Small intestine (tissue), 7 donors: ENCODE data around the gene TAP1. TPM values are rescaled to one million over a fixed set of nuclear protein-coding genes. Genes with fewer than 3 reads are reported as not detected.
A peak's percentile ranks its signal among the peaks of the same experiment; 100 is the strongest.

Source experiments
- DNase-seq, 2 donors: peaks; one replicate each; pipeline versions ENCODE4 v3.0.0 to v3.0.0-alpha.2; 2013
- FAIRE-seq: peaks from 2 replicates; lab custom pipeline; 2012; peaks lifted over from hg19 to GRCh38; lab: Jason Lieb, UNC
- H3K27ac ChIP-seq, 3 donors: one replicate each; pipeline ENCODE4 v1.5.1; 2013; ENCODE audit warnings: low read length in 2 of 3, mild to moderate bottlenecking in 2 of 3, control low read depth in 1 of 3, inconsistent platforms in 1 of 3, low read depth in 1 of 3, moderate library complexity in 1 of 3
- H3K27me3 ChIP-seq, 3 donors: one replicate each; pipeline ENCODE4 v1.6.1; 2013; ENCODE audit warnings: low read length in 3 of 3, inconsistent platforms in 1 of 3; ENCODE audit not compliant: control insufficient read depth in 3 of 3, insufficient read depth in 3 of 3
- H3K36me3 ChIP-seq, 3 donors: one replicate each; pipeline ENCODE4 v1.6.1; 2013; ENCODE audit warnings: low read length in 3 of 3, inconsistent platforms in 1 of 3, low read depth in 1 of 3, mild to moderate bottlenecking in 1 of 3, moderate library complexity in 1 of 3; ENCODE audit not compliant: control insufficient read depth in 3 of 3, insufficient read depth in 2 of 3
- H3K4me1 ChIP-seq, 3 donors: one replicate each; pipeline ENCODE4 v1.6.1; 2013; ENCODE audit warnings: low read length in 2 of 3, inconsistent platforms in 1 of 3, low read depth in 1 of 3, mild to moderate bottlenecking in 1 of 3, moderate library complexity in 1 of 3; ENCODE audit not compliant: control insufficient read depth in 3 of 3, insufficient read depth in 2 of 3
- H3K4me3 ChIP-seq, 3 donors: one replicate each; pipeline ENCODE4 v1.5.1; 2013; ENCODE audit warnings: low read length in 3 of 3, control low read depth in 1 of 3, inconsistent platforms in 1 of 3, low read depth in 1 of 3, mild to moderate bottlenecking in 1 of 3, moderate library complexity in 1 of 3
- H3K9me3 ChIP-seq, 2 donors: one replicate each; pipeline ENCODE4 v1.6.1; 2013; ENCODE audit warnings: low read depth in 1 of 2, low read length in 1 of 2; ENCODE audit not compliant: control insufficient read depth in 2 of 2, insufficient read depth in 1 of 2
- WGBS, 3 donors: extraction: QIAGEN DNeasy Blood & Tissue Kit; methylation state at CpG; one replicate each; pipeline ENCODE4 v1.1.7; 2013; 5-methylcytosine and 5-hydroxymethylcytosine counted together
- polyA plus RNA-seq, 4 donors: library from polyadenylated mRNA; stranded (reverse) in 3 of 4; unstranded in 1 of 4; fragments of 200-250 nt in 3 of 4; fragments of 120-200 nt in 1 of 4; gene quantifications; one replicate each; pipeline versions ENCODE4 v1.2.1 to v1.2.3, GENCODE V29; 2013
- donor health status: healthy with polysubstance abuse.
- donor health status: control.
- donor health status: control.
- donor health status: Bipolar disorder and iron deficiency.
- donor health status: healthy.

TAP1 gene
- polyA plus RNA-seq, 4 donors, result 20.2 to 157 (median 92.1) TPM

- peaks cover 0 to 14% (median 0%) of the 10 kb centered on the region in 3 donors for H3K27me3 ChIP-seq
- no peak for FAIRE-seq
- no peak overlapping the region for H3K4me3 ChIP-seq
- peaks cover 0 to 14% (median 10%) of the 10 kb centered on the region in 3 donors for H3K36me3 ChIP-seq
- no peak for DNase-seq
- 76 to 82% (median 78%) methylated on average over 14 of the region's 14 CpGs for WGBS, 3 donors
- no peaks in the 10 kb centered on the region for H3K9me3 ChIP-seq
- H3K4me1 ChIP-seq, result peaks cover 2 to 15% (median 7%) of the 10 kb centered on the region in 3 donors
- no peak overlapping the region for H3K27ac ChIP-seq
Observed at GRCh38 chr6:32857156-32857891, 3.8 kb upstream of the TAP1 start.

DNA sequence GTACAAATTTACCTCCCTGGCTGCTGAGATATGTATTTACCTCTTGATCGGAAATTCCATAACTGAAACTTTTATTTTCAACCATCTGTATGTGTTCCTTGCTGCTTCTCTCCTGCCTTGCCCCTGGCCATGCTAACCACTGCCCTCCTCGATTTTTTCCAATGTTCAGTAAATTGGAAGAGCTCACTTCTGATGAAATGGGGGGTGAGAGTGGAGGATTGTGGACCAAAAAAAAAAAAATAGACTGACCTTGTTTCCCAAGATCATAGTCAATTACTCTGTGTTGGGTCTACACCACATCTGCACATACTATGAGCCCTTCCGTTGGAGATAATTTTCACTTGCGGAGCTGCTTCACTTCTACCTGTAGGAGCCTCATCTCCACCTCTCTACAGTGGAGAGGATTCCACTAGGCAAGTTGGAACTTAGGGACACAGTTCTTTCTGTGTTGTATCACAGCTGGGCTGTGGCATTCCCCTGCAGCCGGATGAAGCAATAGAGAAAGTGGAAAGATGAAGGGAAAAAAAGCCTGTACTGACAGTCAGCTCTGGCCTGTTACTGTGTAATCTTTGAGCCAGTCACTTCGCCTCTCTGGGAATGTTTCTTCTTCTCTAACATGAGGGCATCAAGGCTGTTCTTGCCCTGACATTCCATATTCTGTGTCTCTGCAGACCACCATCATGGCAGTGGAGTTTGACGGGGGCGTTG is 2.1 kb upstream of the TAP1 start:
- Histone ChIP-seq H3K4me3 (peak overlapping the region in 1 of 3 donors; percentile 93), H3K4me1 (peaks cover 6 to 16% (median 13%) of the 10 kb centered on the region in 3 donors), H3K36me3 (peaks cover 8 to 19% (median 16%) of the 10 kb centered on the region in 3 donors), H3K9me3 (no peaks in the 10 kb centered on the region), H3K27me3 (peaks cover 0 to 13% (median 0%) of the 10 kb centered on the region in 3 donors), H3K27ac (peak overlapping the region in 2 of 3 donors; percentile 24 to 51)
- WGBS, 3 donors, result 56 to 72% (median 71%) methylated on average over 8 of the region's 8 CpGs
- DNase-seq (no peak), FAIRE-seq (no peak)

- H3K4me1 ChIP-seq, result peaks cover 6 to 18% (median 16%) of the 10 kb centered on the region in 3 donors
- FAIRE-seq (no peak), DNase-seq (peak; percentile 74 to 83)
- WGBS, 3 donors, result 1 to 5% (median 1%) methylated on average over 24 of the region's 24 CpGs
- peak overlapping the region; percentile 97 to 100 (median 97) for H3K27ac ChIP-seq
- peaks cover 0 to 13% (median 0%) of the 10 kb centered on the region in 3 donors for H3K27me3 ChIP-seq
- H3K9me3 ChIP-seq, result no peaks in the 10 kb centered on the region
- H3K4me3 ChIP-seq, result peak overlapping the region; percentile 93 to 100 (median 96)
- peaks cover 17 to 25% (median 19%) of the 10 kb centered on the region in 3 donors for H3K36me3 ChIP-seq
Observed at GRCh38 chr6:32854376-32855178, 1.1 kb upstream of the TAP1 start.

DNA sequence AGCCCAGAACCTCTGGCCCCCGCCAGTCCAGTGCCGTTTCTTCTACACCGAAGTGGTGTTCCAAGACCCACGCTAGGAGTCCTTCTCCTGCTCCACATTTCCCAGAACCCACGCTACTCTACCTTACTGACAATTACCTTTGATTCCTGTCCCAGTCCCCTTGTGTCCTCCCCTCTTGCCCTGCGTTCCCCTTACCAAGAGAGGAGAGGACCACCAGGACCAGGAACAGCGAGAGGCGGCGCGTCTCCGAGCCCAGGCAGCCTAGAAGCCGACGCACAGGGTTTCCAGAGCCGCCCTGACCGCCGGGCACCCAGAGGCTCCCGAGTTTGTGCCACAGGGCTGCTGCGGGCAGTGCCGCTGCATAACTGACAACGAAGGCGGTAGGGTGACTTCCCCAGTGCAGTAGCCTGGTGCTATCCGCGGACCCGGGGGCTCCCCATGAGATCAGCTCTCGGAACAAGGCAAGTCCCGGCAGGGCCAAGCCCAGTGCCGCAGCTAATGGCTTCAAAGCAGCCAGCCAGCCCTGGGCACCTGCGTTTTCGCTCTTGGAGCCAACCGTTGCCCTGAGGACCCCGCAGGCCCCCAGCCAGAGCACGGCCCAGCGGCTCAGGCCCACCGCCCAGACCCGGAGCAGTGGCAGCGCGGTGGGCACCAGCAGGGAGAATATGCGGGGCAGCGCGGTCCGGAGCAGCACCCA is 512 bp downstream of the TAP1 start:
- 0 to 1% (median 0%) methylated on average over 35 to 41 of the region's 41 CpGs for WGBS, 3 donors
- FAIRE-seq (no peak), DNase-seq (peak in 1 of 2 donors; percentile 46)
- H3K27ac ChIP-seq, result peak overlapping the region; percentile 97 to 100 (median 97)
- peaks cover 0 to 10% (median 0%) of the 10 kb centered on the region in 3 donors for H3K27me3 ChIP-seq
- H3K9me3 ChIP-seq, result no peaks in the 10 kb centered on the region
- peak overlapping the region; percentile 93 to 100 (median 96) for H3K4me3 ChIP-seq
- peaks cover 12 to 26% (median 25%) of the 10 kb centered on the region in 3 donors for H3K36me3 ChIP-seq
- H3K4me1 ChIP-seq, result peaks cover 6 to 18% (median 16%) of the 10 kb centered on the region in 3 donors

GRCh38 chr6:32852018-32852843 is 1.3 kb downstream of the TAP1 start:
- Histone ChIP-seq H3K27ac (peak overlapping the region; percentile 97 to 100 (median 97)), H3K4me1 (peaks cover 6 to 18% (median 16%) of the 10 kb centered on the region in 3 donors), H3K27me3 (peaks cover 0 to 10% (median 0%) of the 10 kb centered on the region in 3 donors), H3K9me3 (no peaks in the 10 kb centered on the region), H3K4me3 (peak overlapping the region; percentile 93 to 100 (median 96)), H3K36me3 (peaks cover 12 to 30% (median 29%) of the 10 kb centered on the region in 3 donors)
- WGBS, 3 donors, result 11 to 30% (median 14%) methylated on average over 23 of the region's 23 CpGs
- no peak for FAIRE-seq
- DNase-seq, result peak in 1 of 2 donors; percentile 55

DNA sequence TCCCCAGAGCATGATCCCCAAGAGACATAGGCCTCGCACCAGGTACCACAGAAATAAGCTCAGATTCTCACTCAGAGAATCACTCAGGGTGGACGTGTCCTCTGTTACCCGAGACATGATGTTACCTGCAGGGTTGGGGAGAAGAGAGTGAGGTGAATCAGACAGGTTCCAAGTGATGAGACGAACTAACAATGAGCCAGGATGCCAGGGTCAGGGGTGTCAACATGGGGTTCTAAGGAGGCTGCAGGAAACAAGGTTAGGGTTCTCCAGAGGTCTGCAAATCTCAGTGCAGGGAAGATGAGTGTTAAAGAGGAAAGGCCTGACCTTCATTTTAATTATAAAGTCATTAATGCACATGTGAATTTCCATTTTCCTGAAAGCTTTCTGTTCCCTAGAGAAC is 2.5 kb downstream of the TAP1 start:
- Histone ChIP-seq H3K36me3 (peaks cover 15 to 38% (median 33%) of the 10 kb centered on the region in 3 donors), H3K4me3 (no peak overlapping the region), H3K27me3 (peaks cover 0 to 7% (median 0%) of the 10 kb centered on the region in 3 donors), H3K4me1 (peaks cover 6 to 16% (median 16%) of the 10 kb centered on the region in 3 donors), H3K9me3 (no peaks in the 10 kb centered on the region), H3K27ac (peak overlapping the region in 1 of 3 donors; percentile 18)
- 82 to 93% (median 88%) methylated on average over 4 of the region's 4 CpGs for WGBS, 3 donors
- no peak for FAIRE-seq
- DNase-seq, result no peak

DNA sequence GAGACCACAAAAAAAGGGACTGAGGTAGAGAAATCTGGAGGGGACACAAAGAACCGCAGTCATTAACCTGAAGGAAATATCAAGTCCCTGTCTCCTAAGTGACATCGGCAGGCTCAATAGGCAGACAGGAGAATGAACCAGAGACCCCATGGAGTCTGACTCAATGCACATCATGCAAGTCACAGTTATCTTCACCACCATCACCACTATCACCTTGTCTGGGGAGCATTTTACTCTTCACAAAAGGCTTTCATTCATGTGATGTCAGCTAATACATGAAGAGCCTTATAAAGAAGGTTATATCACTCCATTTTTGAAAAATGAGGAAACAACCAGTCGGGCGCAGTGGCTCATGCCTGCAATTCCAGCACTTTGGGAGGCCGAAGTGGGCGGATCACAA is 4.4 kb downstream of the TAP1 start:
- WGBS, 3 donors, result 80 to 82% (median 80%) methylated on average over 6 of the region's 6 CpGs

More for the DNA sequence above, 4.4 kb downstream of the TAP1 start:
- Histone ChIP-seq H3K27me3 (peaks cover 0 to 4% (median 0%) of the 10 kb centered on the region in 3 donors), H3K4me3 (no peak overlapping the region), H3K4me1 (peaks cover 6 to 12% (median 11%) of the 10 kb centered on the region in 3 donors), H3K9me3 (no peaks in the 10 kb centered on the region), H3K36me3 (peaks cover 15 to 42% (median 33%) of the 10 kb centered on the region in 3 donors), H3K27ac (no peak overlapping the region)
- DNase-seq (no peak), FAIRE-seq (no peak)
